CD4-positive, alpha-beta T cell treated with Interleukin-15 for 1 hour (primary cell): ENCODE results near the gene C9orf50.

ENCODE experiments used
- DNase-seq: peaks from one replicate; pipeline ENCODE4 v3.0.0-alpha.2; 2020

C9orf50 gene

DNA sequence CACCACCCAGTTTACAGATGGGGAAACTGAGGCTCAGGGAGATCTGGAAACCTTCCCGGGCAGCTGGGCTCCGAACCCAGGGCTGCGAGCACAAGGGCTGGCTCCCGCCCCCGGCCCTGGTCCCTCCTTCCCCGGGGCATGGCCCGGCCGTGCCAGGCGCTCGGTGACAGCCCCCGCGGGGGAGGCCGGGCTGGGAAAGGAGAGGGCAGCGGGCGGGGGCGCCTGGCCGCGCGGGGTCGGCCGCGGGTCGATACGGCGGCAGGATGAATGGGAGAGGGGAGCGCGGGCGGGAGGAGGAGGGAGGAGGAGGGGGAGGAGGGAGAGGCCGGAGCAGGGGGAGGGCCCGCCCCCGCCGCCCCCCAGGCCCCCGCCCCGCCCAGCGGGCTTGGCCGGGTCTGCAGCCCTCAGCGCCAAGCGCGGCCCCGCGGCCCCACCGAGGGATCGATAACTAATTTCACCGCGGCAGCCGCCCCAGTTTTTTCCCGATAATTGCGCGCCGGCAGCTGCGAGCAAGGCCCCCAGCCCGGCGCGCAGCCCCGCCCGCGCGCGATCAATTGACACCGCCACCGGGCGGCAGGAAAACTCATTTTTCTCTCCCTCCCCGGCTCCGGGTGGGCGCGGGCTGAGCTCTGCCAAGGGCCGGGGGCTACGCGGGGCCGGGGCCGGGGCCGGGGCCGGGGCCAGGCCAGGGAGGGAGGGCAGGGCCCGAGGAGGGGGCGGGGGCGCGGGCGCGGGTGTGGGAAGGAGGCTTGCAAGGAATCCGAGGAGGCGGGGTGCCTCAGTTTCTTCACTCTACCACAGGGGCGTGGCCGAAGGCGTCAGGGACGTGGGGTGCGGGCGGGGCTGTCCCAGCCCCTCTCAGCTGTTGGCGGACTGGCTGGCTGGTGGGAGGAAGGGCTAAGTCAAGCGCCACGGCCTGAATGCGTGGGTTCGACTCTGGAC is 52.1 kb downstream of the C9orf50 start:
- no peak for DNase-seq

DNA sequence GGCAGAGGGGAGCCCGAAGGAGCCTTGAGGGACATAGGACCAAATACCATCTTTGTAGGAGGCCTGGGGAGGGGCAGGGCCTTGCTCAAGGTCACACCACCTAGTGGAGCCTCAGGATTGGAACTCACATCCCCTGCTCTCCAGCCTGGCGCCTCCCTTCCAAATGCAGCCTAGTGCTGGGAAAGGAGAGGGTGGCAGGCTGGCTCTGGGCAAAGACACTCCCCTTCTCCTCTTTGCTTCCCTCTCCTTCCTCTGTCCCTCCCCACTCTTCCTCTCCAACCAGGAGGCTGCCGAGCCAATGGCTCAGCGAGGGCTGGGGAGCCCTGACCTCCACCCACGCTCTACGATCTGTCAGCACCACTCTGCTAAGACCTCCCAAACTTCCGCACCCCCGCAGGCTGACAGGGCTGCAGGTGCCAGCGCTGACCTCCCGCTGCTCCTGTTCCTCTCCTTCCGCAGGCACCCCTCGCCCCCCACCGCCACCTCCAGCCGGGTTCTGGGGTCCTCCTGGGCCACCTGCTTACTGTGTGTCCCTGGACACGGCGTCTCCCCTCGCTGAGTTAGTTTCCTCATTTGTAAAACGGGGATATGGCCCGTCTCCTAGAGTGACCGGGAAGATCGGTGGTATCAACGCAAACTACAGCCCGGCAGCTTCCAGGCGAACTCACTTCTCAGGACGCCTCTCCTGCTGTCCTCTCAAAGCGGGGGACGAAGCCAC is 52.9 kb downstream of the C9orf50 start:
- no peak for DNase-seq

DNA sequence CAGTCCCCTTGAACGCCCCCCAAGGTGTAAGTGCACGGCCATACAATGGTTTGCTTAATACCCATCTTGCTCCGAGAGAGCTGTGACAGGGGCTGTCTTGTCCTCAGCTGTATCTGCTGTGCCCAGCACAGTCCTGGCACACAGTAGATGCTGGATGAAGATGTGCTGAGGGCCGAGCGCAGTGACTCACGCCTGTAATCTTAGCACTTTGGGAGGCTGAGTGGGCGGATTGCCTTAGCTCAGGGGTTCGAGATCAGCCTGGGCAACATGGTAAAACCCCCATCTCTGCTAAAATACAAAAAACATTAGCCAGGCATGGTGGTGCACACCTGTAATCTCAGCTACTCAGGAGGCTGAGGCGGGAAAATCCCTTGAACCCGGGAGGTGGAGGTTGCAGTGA is 53.6 kb downstream of the C9orf50 start:
- DNase-seq = no peak

DNA sequence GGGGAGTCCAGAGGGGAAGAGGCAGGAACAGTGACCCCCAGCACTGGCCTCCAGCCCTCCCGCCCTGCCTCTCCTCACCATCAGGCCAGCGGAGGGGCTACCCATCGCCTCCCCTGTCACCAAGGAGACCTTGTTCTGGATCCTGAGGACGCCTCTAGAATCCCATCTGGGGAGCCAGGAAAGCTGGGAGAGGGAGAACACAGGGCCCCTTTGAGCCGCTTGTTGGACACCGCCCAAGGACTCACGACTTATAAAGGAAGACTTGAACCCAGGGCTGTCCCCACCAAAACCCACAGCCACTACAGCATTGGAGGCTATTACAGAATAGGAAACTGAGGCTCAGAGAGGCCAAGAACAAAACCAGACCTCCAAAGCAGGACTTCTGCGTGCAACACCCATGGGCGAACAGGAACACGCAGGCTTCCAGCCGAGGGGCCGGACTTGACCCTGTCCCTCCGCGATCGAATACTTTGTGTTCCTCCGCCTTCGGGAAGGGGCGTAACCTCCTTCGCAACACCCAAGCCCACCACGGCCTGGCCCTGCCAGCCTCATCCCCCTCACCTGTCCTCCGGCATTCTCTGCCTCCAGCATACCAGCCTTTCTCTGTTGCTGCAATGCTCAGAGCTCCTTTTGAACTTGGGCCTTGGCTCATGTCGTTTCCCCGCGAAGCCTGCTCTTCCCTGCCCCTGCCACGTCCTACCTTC is 54.2 kb downstream of the C9orf50 start:
- DNase-seq = no peak

DNA sequence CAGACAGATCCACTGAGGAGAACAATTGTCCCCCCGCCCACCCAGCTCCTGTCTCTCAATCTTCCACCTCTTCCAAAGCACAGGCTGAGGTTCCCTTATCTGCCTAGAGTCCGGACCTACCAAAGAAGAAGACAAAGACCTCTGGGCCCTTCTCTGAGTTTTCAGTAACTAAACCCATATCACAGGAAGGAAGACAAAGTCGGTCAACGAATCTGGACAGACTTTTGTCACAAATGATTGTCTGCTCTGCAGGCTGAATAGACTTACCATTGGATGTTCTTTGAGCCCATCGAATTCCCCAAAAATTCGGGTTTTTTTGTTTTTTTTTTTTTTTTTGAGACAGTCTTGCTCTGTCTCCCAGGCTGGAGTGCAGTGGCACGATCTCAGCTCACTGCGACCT is 58.0 kb downstream of the C9orf50 start:
- no peak for DNase-seq

DNA sequence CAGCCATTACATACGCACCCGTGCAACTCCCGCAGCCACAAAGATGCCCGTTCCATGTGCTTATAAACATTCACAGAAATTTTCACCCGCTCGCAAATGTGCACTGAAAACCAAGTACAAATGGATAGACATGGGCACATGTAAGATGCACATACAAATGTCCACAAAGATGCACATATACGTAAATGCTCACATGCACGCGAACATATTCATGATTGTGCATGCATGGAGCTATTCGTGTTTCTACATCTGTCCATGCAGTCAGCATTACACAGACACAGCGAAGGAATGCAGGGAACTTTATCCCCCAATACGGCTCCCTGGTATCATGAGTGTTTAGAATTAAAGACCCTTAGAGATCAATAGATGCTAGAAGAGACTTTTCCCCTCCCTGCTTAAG is 58.4 kb downstream of the C9orf50 start:
- DNase-seq = no peak
